Spleen (tissue), 11 donors: ENCODE data around the gene DNAH14. TPM values are rescaled to one million over a fixed set of nuclear protein-coding genes. Genes with fewer than 3 reads are reported as not detected.
"Not testable (repeated sequence)": the region's sequence is repeated elsewhere in the genome, so short reads cannot be mapped to it uniquely, and the experiment has no call there.

Experiments
- DNase-seq: peaks from one replicate; pipeline ENCODE4 v3.0.0-alpha.2; 2020
- H3K27ac ChIP-seq, 8 donors: fragments of 200-600 bp; sonication (generic) in 7 of 8; 1 replicate in 4 of 8; 2 replicates in 4 of 8; pipeline versions ENCODE4 v1.5.0 to v1.8.0; 2016 to 2021; ENCODE audit warnings: inconsistent platforms in 4 of 8, mild to moderate bottlenecking in 4 of 8, moderate library complexity in 1 of 8
- H3K27me3 ChIP-seq, 7 donors: fragments of 200-600 bp; sonication (generic) in 6 of 7; replicated peaks in 1 of 7; 1 replicate in 4 of 7; 2 replicates in 3 of 7; pipeline versions ENCODE4 v1.5.0 to v1.8.0; 2016 to 2021; ENCODE audit warnings: inconsistent platforms in 3 of 7, mild to moderate bottlenecking in 1 of 7
- H3K36me3 ChIP-seq, 6 donors: fragments of 200-600 bp; sonication (generic) in 5 of 6; 1 replicate in 4 of 6; 2 replicates in 2 of 6; pipeline versions ENCODE4 v1.5.0 to v1.8.0; 2016 to 2021; ENCODE audit warnings: inconsistent platforms in 2 of 6
- H3K4me1 ChIP-seq, 6 donors: fragments of 200-600 bp; sonication (generic) in 5 of 6; 1 replicate in 3 of 6; 2 replicates in 3 of 6; pipeline versions ENCODE4 v1.5.0 to v1.8.0; 2016 to 2021; ENCODE audit warnings: inconsistent platforms in 3 of 6
- H3K4me3 ChIP-seq, 8 donors: fragments of 200-600 bp; sonication (generic) in 7 of 8; 1 replicate in 4 of 8; 2 replicates in 4 of 8; pipeline versions ENCODE4 v1.5.0 to v1.8.0; 2016 to 2021; ENCODE audit warnings: inconsistent platforms in 4 of 8, mild to moderate bottlenecking in 4 of 8, moderate library complexity in 2 of 8
- H3K9me3 ChIP-seq, 8 donors: fragments of 200-600 bp; sonication (generic) in 7 of 8; 1 replicate in 4 of 8; 2 replicates in 4 of 8; pipeline versions ENCODE4 v1.5.0 to v1.8.0; 2016 to 2021; ENCODE audit warnings: inconsistent platforms in 4 of 8
- CTCF ChIP-seq, 11 experiments: fragments of 200-600 bp in 7 of 11; fragments of 450-650 bp in 4 of 11; sonication (generic) in 4 of 11; IDR thresholded peaks in 8 of 11; conservative IDR thresholded peaks in 3 of 11; 1 replicate in 7 of 11; 2 replicates in 4 of 11; pipeline versions ENCODE4 v1.4.0 to v1.8.0; 2016 to 2021; ENCODE audit warnings: antibody characterized with exemption in 11 of 11, inconsistent platforms in 4 of 11, mild to moderate bottlenecking in 1 of 11
- POLR2A ChIP-seq, 3 donors: fragments of 450-650 bp; IDR thresholded peaks; one replicate each; pipeline ENCODE4 v1.5.1; 2017; ENCODE audit warnings: antibody characterized with exemption in 3 of 3, mild to moderate bottlenecking in 1 of 3
- POLR2AphosphoS5 ChIP-seq, 3 donors: sonication (generic); formaldehyde crosslinking; IDR thresholded peaks; one replicate each; pipeline ENCODE4 v1.5.1; 2017; ENCODE audit warnings: antibody characterized with exemption in 3 of 3
- WGBS, 5 donors: extraction: QIAGEN DNeasy Blood & Tissue Kit in 3 of 5; methylation state at CpG; one replicate each; pipeline versions ENCODE4 v1.1.5 to v1.1.7; 2013 to 2018; 5-methylcytosine and 5-hydroxymethylcytosine counted together
- intact Hi-C: fragments of 100-400 bp; cut with DNase I; formaldehyde crosslinking; loops from one replicate; pipeline ENCODE4 v1.15.0; 2023; ENCODE audit warnings: low total_unique reads
- polyA plus RNA-seq, 3 donors: library from polyadenylated mRNA; stranded (reverse); fragments of 200-250 nt; gene quantifications; one replicate each; pipeline ENCODE4 v1.2.1, GENCODE V29; 2013
- total RNA-seq, 7 donors: library from RNA; depleted of rRNA in 3 of 7; stranded (reverse); fragments of >200 nt in 3 of 7; fragmentation: NEBNext Ultra II Directional in 4 of 7; extraction: Animal tissue kit (Norgen Biotek cat#: 25700) in 4 of 7; gene quantifications; one replicate each; pipeline versions ENCODE4 v1.1.0 to v1.2.1, GENCODE V29; 2016 to 2021
- donor health status: healthy with polysubstance abuse.
- donor health status: DM: no; HTN: no; CAD: no; lungs with moderate emphysema.
- donor health status: DM: no; HTN: no; CAD: no.
- donor health status: Bipolar disorder and iron deficiency.
- donor health status: healthy.
- donor health status: DM: no; HTN: no; CAD: no.
- donor health status: DM: yes; HTN: yes; CAD: no.

DNAH14 gene
- total and polyA plus RNA-seq, 10 donors: 0.70 to 6.4 (median 4.8) TPM

GRCh38 chr1:225299624-225300023, 370.1 kb downstream of the DNAH14 start:
- peaks cover 0 to 8% (median 0%) of the 10 kb centered on the region in 7 donors for H3K27me3 ChIP-seq
- intact Hi-C loops: no loop called here
- H3K27ac ChIP-seq: no peak overlapping the region
- WGBS, 5 donors: 52 to 85% (median 73%) methylated on average over 2 of the region's 2 CpGs
- no peak for DNase-seq
- peaks cover 2 to 31% (median 19%) of the 10 kb centered on the region in 8 donors for H3K9me3 ChIP-seq
- no peak overlapping the region for H3K4me3 ChIP-seq
- no peaks in the 10 kb centered on the region for H3K4me1 ChIP-seq
- TF ChIP-seq CTCF (IDR thresholded peaks at IDR 0.05 in 8 of 11, conservative IDR thresholded peaks at IDR 0.05 in 3 of 11) (no peak), POLR2AphosphoS5 (IDR thresholded peaks at IDR 0.05) (no peak), POLR2A (IDR thresholded peaks at IDR 0.05) (no peak)
- H3K36me3 ChIP-seq: no peaks in the 10 kb centered on the region

DNA sequence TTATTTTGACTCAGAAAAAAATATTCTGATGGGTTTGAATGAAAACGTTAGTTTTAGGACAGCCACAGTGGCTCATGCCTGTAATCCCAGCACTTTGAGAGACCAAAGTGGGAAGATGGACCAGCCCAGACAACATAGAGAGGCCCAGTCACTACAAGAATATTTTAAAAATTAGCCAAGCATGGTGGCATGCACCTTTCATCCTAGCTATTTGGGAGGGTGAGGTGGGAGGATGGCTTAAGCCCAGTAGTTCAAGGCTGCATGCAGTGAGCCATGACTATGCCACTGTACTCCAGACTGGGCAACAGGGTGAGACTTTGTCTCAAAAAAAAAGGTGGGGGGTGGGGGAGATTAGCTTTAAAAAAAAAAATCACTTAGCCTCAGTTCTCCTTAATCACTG, 370.9 kb downstream of the DNAH14 start:
- DNase-seq: no peak
- WGBS, 5 donors: 69 to 93% (median 92%) methylated on average over 1 of the region's 1 CpG
- intact Hi-C loops: no loop called here
- H3K27ac ChIP-seq: no peak overlapping the region
- no peaks in the 10 kb centered on the region for H3K4me1 ChIP-seq
- no peak overlapping the region for H3K4me3 ChIP-seq
- H3K36me3 ChIP-seq: no peaks in the 10 kb centered on the region
- TF ChIP-seq POLR2A (IDR thresholded peaks at IDR 0.05) (no peak), POLR2AphosphoS5 (IDR thresholded peaks at IDR 0.05) (no peak), CTCF (IDR thresholded peaks at IDR 0.05 in 8 of 11, conservative IDR thresholded peaks at IDR 0.05 in 3 of 11) (no peak)
- H3K9me3 ChIP-seq: peaks cover 2 to 24% (median 13%) of the 10 kb centered on the region in 8 donors
- peaks cover 0 to 8% (median 0%) of the 10 kb centered on the region in 7 donors for H3K27me3 ChIP-seq

DNA sequence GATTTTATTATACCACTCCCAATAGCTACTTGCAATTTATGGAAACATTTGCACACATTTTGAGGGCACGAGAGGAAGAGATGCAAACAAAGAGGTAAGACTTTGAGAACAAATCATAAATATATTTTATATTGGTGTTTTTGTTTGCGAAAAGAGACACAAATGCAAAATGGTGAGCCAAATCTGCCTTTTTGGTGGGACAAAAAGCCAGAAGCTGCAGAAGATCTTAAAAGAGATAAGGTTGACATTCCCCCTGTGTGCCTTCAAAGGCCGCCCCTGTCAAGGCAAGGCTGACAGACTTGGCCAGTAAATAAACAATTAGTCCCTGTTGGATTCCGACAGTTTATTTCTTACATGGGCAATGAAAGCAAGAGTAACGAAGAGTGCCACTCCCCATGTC, 375.5 kb downstream of the DNAH14 start:
- WGBS, 5 donors: 74 to 92% (median 82%) methylated on average over 5 of the region's 5 CpGs
- H3K4me1 ChIP-seq: no peaks in the 10 kb centered on the region
- no peak overlapping the region for H3K27ac ChIP-seq
- intact Hi-C loops: no loop called here
- DNase-seq: no peak
- H3K27me3 ChIP-seq: no peaks in the 10 kb centered on the region
- TF ChIP-seq POLR2AphosphoS5 (IDR thresholded peaks at IDR 0.05): no peak
- TF ChIP-seq POLR2A (IDR thresholded peaks at IDR 0.05): no peak
- TF ChIP-seq CTCF (IDR thresholded peaks at IDR 0.05 in 8 of 11, conservative IDR thresholded peaks at IDR 0.05 in 3 of 11): no peak
- H3K36me3 ChIP-seq: no peaks in the 10 kb centered on the region
- no peaks in the 10 kb centered on the region for H3K9me3 ChIP-seq
- no peak overlapping the region for H3K4me3 ChIP-seq

DNA sequence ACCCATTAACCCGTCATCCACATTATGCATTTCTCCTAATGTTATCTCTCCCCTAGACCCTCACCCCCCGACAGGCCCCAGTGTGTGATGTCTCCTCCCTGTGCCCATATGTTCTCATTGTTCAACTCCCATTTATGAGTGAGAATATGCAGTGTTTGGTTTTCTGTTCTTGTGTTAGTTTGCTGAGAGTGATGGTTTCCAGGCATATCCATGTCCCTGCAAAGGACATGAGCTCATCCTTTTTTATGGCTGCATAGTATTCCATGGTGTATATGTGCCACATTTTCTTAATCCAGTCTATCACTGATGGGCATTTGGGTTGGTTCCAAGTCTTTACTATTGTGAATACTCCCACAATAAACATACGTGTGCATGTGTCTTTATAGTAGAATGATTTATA, 381.1 kb downstream of the DNAH14 start:
- H3K9me3 ChIP-seq: peaks cover 0 to 17% (median 10%) of the 10 kb centered on the region in 8 donors
- 92 to 97% (median 95%) methylated on average over 3 of the region's 3 CpGs for WGBS, 5 donors
- H3K27me3 ChIP-seq, H3K4me3 ChIP-seq, H3K36me3 ChIP-seq, H3K4me1 ChIP-seq, DNase-seq, intact Hi-C loops, H3K27ac ChIP-seq: not testable (repeated sequence)
